Posterior vena cava (tissue), 2 donors: ENCODE measurements around the gene RASSF7. TPM values are rescaled to one million over a fixed set of nuclear protein-coding genes. Genes with fewer than 3 reads are reported as not detected.
A peak's percentile ranks its signal among the peaks of the same experiment; 100 is the strongest.

Experiments
- DNase-seq: peaks from one replicate; pipeline ENCODE4 v3.0.0-alpha.2; 2020; ENCODE audit warnings: low spot score
- intact Hi-C, 2 donors: fragments of 100-400 bp; cut with DNase I; formaldehyde crosslinking; loops; one replicate each; pipeline versions ENCODE4 v1.14.1 to v1.14.2; 2022 to 2023
- total RNA-seq, 2 donors: library from RNA; stranded (reverse); fragmentation: NEBNext Ultra II Directional; extraction: Animal tissue kit (Norgen Biotek cat#: 25700); gene quantifications; one replicate each; pipeline ENCODE4 v1.2.1, GENCODE V29; 2021
- donor health status: DM: yes; HTN: yes; CAD: no.
- donor health status: DM: yes; HTN: yes; CAD: no.

Gene RASSF7
- total RNA-seq, 2 donors from 2014 or later = 2.1 to 2.6 TPM

DNA sequence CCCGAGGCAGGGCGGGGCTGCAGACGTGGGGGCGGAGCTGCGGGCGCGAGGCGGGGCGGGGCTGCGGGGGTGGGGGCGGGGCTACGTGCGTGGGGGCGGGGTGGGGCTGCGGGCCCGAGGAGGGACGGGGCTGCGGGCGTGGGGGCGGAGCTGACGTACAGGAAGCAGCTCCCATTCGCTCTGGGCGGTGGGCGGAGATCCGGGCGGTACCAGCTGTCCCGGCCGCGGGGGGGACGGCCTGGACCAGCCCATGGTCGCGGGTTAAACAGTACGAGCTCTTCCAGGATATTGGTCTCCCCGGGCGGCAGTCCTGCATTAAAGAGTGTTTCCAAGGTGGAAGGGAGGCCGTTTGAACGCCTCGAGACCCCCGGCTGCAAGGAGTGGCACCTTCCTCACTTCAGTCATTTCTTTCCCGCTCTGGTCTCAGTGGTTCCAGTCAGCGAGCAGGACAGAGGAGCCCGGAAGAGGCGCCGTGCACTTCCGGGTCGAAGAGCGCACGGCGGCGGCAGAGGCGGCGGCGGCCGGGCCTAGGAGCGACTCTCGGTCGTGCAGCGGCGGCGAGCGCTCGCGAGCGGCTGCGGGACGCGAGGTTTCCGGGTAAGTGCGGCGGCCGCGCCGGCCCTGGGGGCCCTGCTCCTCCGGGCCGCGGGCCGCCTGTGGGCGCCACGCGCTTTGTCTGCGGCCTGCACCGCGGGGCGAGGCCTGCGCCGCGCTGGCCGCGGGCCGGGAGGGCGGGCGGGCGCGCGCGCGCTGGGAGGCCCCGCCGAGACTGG, 15.4 kb downstream of the RASSF7 start, which contains the start of gene PHRF1:
Gene PHRF1 (plus strand): TSS at position 475 of the 773 bp plus-strand sequence. CDS start 5,043 bp downstream, outside the sequence.
- DNase-seq = peak; percentile 98
- intact Hi-C loops = no loop called here

DNA sequence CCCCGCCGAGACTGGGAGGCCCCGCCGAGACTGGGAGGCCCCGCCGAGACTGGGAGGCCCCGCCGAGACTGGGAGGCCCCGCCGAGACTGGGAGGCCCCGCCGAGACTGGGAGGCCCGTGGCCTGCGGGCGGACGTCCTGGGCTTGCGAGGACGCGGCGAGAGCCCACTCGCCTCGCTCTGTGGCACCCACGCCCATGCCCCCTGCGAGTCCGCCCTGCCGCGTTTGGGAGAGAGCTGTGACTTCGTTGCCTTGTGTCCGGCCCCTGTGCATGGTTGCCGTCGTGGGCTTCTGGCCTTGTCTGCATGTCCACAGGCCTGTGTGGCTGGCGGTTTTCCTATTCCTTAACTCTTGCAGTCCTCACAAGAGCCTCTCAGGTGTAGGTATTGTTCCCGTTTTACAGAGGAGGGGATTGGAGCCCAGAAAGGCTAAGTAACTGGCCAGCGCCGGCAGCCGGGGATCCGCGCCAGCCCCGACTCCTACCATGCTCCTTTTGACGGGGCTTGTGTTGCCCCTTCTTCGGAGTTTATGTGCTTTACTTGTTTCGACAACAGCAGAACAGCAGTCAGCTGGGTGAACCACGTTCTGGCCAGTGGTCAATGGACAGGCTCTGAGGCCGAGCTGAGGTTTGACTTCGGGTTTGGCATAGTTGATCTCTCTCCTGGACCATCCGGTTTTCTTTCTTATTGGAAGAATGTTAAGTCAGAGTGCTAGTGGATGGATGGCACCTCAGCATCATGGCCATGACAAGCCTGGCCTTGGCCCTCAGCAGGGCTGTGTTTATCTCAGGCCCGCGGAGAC, 16.2 kb downstream of the RASSF7 start:
- DNase-seq = no peak
- intact Hi-C loops = no loop called here

DNA sequence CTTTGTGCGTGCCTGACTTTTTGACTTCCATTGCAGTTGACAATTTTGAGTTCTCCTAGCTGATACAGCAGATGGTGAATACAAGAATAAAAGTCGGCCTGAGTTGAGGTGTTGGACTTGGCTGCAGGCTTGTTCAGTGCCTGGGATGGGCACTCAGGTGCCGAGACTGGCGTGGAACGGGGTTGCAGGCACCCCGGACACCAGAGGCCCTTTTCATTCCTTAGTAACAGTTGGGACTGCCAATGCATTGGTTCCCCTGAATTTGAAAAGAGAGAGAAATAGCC, 16.8 kb downstream of the RASSF7 start:
- intact Hi-C loops = no loop called here
- no peak for DNase-seq

DNA sequence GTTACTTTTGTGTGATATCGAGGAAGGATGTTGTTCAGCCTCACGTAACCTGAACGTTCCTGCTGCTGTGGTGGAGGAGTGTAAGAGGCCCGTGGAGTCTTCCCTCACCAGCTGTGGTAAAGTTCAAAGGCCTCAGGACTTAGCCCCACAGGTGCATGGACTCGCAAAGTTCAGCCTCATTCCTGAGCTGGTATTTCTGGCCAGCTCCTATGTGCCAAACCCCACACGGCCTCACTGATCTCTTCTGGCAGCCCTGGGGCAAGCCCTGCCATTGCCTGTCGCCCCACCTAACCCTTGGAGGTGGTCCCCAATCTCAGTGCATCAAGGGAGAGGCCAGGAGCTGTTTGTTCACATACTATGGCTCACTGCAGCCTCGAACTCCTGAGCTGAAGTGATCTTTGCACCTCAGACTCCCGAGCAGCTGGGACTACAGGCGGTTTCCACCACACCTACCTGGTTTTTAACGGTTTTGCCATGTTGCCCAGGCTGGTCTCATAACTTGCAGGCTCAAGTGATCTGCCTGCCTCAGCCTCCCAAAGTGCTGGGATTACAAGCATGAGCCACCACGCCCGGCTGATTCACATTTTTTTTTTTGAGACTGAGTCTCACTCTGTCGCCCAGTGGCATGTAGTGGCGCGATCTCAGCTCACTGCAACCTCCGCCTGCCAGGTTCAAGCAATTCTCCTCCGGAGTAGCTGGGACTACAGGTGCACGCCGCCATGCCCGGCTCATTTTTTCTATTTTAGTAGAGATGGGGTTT, 17.7 kb downstream of the RASSF7 start:
- intact Hi-C loops = no loop called here

DNA sequence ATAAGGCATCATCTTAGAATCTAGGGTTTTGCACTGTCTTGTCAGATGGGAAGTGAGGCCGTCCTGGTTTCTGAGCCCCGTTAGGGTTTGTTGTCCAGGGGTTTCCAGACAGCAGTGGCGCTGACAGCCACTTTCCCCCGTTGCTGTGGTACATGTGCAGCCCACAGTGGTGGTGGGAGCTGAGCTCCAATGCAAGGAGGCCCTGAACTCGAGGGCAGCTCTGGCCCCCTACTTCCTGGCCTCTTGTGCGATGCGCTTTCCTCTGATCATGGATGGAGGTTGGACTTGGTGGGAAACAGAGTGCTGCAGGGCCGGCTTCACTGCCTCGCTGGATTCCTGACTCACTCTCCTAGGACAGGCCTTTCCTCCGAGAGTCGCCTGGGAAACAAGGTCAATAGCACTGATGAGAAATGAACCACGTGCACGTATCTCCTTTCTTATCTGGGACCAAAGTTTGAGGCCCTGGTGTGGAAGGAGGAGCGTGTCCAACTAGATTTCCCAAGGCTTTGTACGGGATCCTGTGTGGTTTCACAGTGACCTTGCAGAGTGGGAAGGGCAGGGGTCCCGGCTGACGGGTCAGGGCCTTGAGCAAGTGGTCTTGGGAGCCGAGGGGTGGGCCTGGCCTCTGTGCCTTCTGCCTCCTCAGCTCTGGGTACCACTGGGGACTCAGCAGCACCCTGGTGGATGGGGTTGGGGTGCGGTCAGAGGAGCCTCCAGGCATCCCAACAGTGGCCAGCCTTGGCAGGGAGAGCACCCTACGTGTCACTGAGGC, 19.2 kb downstream of the RASSF7 start:
- intact Hi-C loops = no loop called here
- DNase-seq = no peak

More for the DNA sequence above, 17.7 kb downstream of the RASSF7 start:
- no peak for DNase-seq

DNA sequence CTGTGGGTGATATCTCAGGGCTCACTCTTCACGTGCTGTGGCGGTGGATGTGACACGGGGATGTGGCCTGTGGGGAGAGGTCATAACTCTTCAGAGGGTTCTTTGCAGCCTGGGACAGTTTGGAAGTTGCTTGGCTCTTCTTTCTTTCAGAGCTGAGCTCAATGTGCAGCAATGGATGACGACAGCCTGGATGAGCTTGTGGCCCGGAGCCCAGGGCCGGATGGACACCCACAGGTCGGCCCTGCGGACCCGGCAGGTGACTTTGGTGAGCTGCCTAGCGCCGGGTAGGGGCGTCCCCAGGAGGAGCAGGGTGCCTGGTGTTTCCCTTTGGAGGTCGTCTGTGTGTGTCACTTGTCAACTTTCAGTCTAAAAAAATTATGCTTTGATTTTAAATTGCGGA, 20.6 kb downstream of the RASSF7 start:
- intact Hi-C loops = no loop called here
- DNase-seq = no peak

DNA sequence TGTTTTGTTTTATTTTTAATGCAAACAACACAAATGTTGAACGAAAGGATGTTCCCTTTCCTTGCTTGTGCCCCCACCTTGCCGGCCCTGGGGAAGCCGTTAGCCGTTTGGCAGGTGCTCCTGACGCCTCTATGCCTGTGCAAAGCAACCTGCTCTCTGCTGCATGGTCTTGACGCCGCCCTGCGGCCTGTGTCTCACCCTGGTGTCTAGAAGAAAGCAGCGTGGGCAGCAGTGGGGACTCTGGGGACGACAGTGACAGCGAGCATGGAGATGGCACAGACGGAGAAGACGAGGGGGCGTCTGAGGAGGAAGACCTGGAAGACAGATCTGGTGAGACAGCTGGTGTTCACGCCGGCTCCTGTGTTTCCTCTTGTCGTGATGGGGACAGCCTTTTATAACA, 21.0 kb downstream of the RASSF7 start:
- DNase-seq = no peak

DNA sequence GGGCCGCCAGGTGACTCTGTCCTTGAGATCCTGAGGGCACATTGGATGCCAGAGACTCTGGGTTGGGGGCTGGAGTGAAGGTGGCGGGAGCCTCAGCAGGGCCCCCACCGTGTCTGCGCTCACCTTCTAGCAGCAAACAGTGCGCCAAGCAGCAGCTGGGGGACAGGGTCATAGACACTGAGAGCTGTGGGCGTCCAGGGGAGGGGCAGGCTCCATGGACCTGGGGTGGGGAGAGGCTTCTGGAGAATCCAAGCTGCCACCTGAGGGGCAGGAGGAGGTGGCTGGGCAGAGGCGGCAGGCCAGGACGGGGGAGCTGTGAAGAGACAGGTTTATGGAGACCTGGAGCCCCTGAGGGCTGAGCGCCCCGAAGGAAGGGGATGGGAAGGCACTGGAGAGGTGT, 23.5 kb downstream of the RASSF7 start:
- no peak for DNase-seq
- intact Hi-C loops = no loop called here

More for the DNA sequence above, 21.0 kb downstream of the RASSF7 start:
- intact Hi-C loops = no loop called here

DNA sequence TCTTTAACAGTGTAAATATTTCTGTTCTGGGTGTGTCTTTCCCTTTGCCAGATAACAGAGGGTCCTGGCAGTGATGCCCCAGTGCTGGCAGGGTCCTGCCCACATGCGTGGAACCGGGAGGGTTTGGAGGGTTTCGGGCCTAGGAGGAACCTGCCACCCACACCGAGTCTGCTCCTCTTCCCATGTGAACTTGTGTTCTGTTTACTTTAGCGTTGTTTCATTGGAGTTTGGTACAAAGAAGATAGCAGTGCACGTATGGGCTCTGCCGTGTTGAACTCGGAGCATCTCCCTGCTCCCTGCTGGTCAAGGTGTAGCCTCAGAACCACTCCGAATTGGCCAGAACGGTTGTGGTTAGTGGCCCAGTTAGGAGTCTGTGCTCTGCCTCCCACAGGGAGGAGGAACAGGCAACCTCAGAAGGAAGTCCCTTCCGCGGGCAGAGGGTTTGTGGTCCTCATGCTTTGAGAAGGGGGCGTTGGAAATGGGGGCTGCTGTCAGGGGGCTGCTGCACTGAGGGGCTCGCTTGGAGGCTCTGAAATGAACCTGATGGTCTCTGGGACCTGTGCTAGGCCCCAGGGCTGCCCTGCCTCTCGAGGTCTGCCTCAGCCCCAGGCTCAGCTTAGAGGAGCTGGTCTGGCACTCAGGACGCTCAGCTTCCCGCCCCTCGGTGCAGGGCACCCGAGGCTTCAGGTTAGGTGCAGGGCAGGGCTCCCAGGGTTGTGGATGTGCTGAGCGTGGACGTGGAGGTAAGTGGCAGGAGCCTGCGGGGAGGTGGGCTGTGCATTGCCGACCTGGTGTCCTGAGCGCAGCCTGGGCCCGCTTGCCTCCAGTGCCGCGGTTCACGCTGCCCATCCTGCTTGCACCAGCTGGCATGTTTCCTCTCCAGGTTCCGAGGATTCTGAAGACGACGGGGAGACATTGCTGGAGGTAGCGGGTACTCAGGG, 25.9 kb downstream of the RASSF7 start:
- no peak for DNase-seq
- intact Hi-C loops = no loop called here

DNA sequence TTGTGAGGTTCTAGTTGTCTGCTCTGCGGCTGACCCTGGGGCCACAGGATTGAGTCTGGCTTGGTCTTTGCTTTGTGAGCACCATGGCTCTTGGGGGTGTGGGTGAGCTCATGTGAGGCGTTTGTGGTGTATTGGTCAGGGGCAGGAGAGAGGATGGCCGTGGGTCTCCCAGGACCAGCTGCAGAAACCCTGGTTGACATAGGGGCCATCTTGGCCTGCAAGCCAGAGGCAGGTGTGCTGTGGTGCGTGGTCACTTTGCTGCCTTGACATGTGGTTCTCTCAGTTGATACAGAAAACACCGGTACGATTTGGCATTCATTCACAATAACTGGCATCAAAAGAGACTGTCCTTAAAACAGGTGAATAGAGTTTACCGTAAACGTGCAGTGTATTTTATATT, 26.8 kb downstream of the RASSF7 start:
- intact Hi-C loops = no loop called here

DNA sequence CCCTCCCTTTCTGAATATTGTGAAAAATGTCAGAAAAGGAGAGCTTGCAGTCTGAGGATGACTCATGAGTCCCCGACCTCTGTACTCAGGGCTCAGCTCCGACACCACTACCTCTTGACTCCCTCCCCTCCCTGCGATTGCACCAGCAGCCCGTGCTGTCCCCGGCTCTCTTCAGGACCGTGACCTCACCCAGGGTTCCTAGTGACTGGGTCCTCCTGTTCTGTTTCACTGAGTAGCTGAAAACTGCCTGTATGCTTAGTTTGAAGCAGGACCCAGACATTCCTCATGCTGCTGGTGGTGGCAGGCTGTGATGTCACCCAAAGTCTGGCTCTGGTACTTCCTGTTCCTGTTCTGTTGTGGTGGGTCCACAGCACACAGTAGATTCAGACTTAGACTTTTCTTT, 27.2 kb downstream of the RASSF7 start:
- peak; percentile 88 for DNase-seq
- intact Hi-C loops = no loop called here

More for the DNA sequence above, 26.8 kb downstream of the RASSF7 start:
- no peak for DNase-seq

DNA sequence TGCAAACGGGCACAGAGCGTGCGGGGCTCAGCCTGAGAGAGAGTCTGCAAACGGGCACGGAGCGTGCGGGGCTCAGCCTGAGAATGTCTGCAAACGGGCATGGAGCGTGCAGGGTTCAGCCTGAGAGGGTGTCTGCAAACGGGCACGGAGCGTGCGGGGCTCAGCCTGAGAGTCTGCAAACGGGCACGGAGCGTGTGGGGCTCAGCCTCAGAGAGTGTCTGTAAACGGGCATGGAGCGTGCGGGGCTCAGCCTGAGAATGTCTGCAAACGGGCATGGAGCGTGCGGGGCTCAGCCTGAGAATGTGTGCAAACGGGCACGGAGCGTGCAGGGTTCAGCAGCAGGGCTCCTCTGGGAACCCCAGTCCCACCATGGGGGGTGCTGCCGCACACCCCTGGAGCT, 29.0 kb downstream of the RASSF7 start:
- intact Hi-C loops = no loop called here
- DNase-seq = no peak

DNA sequence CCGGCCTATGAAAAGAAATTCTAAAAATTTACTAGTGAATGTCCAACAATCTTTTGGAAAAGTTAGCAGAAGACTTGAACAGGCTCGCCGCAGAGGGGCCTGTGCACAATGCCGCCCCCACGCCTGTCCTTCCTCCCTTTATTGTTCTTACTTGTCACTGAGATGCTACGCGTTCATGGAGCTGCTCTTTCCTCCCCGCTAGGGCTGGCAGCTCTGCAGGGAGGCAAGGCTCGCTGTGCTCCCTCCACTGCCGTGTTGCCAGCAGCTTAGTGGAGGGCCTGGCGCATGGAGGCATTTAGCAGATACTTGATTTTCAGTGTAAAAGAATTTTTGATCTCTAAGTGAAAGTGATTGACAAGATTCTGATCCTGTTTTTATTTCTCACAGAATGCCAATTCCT, 30.2 kb downstream of the RASSF7 start:
- no peak for DNase-seq
- intact Hi-C loops = no loop called here

DNA sequence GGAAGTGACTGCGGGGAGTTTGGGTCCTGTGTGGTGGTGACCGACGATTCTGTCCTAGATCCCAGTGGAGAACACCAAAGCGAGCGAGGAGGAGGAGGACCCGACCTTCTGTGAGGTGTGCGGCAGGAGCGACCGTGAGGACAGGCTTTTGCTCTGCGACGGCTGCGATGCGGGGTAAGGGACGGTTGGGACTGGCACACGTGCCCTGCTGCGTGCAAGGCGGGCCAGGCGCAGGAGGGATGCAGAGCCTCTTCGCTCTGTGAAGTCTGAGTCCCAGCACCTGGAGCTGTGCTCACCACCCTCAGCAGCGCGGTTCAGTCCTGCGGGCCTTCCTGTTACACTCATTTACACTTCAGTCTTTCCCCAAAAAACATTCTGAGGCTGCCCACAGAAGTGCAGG, 31.7 kb downstream of the RASSF7 start:
- intact Hi-C loops = no loop called here
- DNase-seq = no peak

DNA sequence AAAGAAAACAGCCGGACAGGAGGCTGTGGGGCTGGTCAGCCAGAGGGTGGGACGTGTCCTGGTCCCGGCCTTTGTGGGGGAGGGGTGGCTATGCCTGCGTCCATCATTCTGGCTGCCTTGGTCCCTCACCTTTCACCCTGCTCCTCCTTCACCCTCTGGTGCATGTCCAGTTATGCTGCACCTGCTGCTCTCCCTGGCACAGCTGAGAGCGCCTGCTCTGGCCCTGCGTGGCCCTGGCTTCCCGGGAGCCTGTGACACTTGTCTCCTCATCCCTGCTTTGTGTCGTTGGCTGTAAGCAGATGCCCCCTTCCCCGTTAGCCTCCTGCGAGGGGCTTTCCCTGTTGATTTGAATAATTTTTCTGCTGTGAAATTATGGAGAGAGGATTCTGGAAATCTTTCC, 32.1 kb downstream of the RASSF7 start:
- DNase-seq = no peak
- intact Hi-C loops = no loop called here

DNA sequence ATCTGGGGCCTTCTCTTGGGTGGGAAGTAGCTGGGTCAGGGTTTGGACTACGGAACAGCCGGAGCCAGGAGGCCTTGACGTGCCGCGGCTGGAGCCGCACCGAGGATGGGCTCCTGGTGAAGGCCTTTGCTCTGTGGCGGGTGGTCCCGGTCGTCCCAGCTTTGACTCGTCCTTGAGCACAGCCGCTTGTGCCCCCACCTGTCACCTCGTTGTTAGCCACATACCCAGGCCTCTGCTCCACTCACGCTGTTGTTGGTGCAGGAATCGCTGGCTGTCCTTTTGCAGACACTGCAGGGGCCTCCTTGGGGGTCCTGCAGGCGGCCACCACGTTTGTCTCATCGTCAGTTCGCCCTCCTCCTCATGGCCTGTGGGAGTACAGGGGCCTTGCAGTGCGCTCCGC, 32.6 kb downstream of the RASSF7 start:
- intact Hi-C loops = no loop called here
- no peak for DNase-seq

DNA sequence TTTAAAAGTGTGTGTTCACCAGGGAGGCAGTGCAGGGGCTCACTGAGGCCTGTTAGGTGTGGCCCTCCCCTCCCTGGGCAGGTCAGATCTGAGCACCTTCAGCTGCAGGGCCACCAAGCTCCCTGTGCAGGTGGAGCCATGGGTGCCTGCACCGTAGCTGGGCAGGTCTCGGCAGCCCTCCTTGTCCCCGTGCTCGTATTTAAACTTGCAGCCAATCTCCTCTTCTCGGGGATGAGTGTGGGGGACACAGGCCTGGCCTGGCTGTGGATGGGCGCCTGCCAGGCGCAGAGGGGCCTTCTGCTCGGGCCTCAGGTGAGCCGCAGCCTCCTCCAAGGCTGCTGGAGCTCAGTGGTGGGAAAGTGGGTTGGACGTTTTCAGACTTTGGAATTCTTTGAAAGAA, 34.6 kb downstream of the RASSF7 start:
- no peak for DNase-seq
- intact Hi-C loops = no loop called here

DNA sequence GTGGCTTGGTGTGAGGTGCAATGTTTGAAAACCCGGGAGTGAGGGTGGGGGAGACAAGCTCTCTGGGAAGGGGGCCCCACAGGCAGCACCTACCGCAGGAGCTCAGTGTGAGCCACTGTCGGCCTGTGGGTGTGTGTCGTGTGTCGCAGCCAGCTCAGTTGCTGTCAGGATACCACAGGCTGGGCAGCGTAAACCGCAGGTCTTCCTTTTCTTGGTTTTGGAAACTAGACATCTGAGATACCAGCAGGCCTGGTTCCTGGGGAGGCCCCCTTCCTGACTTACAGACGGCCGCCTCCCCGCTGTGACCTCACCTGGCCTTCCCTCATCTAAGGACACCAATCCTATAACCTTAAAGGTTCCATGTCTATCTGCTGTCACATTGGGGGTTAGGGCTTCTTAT, 35.6 kb downstream of the RASSF7 start:
- intact Hi-C loops = no loop called here
- DNase-seq = no peak
